GM19438 (cell line): ENCODE data around the gene CTNNA2.

Source experiments
- ATAC-seq: cut with Tn5 transposase; IDR thresholded peaks from one replicate; pipeline ENCODE4 v1.9.1; 2021; ENCODE audit warnings: low read depth; ENCODE audit not compliant: unreplicated experiment

Gene CTNNA2

DNA sequence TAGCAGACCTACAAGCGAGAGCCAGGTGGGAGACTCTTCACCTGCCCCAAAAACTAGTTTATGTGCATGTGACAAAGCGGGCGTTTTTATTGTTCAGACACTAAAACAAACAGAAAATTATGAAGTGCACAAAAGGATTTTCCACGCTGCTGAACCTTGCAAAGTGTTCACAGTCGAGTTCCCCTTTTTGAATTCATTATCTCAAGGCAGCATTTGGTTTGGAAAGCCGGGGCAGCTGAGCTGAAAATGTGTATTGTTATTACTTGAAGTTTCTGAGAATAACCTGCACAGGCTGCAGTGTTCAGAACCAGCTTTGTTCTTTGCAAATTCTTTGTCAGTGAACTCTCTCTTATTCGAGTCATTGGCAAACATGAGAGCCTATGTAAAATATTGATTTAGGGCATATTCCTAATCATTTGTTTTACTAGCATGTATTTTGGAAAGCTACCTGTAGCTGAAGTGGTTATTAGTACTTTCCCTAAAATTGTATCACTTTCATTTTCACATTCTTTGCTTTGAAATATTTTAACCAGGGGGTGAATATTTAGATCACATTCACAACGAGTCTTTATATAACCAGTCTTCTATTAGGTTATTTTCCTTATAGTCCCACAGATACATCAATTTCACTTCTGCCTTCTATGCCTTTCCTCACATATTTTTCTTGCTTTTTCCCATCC lies 732.2 kb downstream of the CTNNA2 start:
- ATAC-seq = no peak

DNA sequence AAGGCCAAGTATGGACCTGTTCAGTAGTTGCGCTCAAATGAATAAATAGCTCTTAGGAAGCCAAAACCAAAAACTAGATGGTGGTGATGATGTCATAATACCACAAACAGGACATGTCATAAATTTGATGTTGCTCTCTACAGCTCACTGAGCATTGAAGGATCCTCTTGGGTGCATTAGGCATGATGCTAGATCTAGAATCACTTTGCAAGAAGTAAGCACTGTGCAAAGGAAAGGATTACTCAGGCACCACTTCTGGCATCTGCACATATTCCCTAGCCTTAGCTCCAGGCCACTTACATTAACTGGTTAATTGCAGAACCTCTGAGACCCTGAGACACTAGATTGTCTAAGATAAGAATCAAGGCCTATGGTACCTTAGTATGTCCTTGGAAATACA lies 733.7 kb downstream of the CTNNA2 start:
- ATAC-seq = no peak

DNA sequence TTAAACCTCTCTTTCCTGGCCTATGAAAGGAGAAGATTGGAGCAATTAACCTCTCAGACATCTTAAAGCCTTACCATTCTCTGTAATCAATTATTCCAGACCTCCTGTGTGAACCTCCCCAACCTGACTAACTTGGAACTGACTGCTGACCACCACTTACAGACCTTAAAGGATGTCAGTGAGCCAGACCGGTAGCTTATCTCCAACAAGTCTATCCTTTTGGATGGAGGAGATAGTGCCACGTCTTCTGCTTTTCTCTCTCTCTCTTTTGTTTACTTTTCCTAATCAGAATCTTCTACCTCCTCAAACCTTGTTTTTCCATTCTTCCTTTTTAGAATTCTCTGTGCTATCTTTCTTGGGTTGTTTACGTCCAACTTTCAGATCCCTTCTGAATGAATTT lies 734.5 kb downstream of the CTNNA2 start:
- no peak for ATAC-seq

GRCh38 chr2:80248146-80248545 lies 735.3 kb downstream of the CTNNA2 start:
- no peak for ATAC-seq

DNA sequence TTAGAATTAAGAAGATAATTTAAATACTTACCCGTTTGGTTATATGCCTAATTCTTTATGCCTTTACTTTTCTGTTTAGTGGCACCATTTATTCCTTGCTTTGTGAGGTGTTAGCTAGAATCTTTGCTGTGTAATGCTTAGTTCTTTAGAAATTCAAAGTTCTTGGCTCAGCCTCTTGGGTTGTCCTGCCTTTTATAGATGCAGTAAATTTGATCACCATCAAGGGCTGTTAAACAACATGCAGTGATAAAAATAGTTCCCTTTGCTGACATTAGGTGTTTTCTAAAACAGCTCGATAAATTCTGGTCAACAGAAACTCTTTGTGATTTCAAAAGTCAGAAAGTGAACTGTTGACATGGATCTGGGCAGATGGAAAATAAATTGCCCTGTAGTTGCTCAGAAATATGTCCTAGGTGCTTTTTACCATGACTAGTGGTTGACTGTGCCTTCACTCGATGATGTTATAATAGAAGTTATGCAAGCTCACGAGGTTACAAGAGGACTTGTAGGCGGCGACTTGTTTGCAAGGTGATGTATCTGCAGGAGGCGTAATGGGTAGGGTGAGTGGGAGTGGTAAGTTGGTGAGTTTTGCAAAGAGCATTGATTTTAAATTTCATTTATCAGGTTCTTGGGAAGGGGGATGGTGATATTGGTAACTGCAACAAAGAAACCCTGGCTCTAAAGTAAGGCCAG lies 739.6 kb downstream of the CTNNA2 start:
- ATAC-seq = no peak

DNA sequence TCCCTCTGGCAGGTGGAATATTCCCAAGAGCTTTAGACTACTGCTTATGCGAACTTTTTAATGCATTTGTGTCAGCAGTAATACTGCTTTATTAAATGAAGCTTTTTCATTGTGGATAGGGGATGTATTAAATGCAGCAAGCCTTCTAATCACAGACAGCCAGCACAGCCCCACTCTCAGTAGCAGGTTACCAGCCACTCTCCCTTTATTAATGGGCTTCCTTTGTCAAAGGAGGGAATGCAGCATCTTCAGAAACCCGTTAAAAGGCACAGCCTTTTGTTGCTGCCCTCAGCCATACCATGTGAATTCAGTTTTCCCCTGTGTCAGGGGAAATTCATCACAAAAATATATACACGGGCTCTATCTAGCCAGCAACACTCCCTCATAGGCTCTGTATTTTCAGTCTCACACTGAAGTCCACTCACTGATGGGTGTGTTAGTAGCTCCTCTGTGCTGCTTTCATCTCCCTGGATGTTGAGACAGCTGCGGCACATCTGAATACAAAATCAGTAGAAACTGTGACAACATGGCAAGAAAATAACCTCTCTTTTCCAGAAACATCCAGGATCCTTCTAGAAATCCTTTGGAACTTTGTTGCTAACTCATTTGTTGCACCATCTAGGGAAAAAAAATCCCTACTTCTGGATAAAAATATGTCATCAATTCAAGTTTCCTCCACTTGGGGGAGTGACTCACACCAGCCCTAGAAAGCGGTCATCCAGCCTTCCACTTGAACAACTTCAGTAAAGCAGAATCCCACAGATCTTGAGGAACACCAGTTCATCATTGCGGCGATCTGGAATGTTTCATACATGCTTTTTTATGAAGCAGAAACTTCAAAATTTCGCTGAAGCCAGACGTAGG lies 743.3 kb downstream of the CTNNA2 start:
- ATAC-seq = no peak

DNA sequence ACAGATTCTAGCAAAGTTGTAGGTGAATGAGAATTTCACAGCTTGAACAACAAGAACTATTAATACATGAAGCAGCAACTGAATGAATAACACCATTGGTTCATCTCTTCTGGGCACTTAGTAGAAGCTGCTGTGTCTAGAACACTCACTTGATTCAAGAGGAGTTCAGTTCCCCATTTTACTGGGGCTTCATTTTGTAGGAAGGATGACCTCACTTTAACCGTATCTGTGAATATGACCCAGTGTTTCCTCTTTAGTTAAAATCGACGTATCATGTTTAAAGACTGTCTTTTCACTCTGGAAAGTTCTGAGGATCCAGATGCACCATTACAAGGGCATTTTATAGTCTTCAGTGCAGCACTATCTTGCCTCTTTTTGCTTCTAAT lies 743.9 kb downstream of the CTNNA2 start:
- no peak for ATAC-seq

GRCh38 chr2:80257450-80257849 lies 744.6 kb downstream of the CTNNA2 start:
- ATAC-seq = no peak

- no peak for ATAC-seq
Observed at GRCh38 chr2:80258341-80258740, 745.5 kb downstream of the CTNNA2 start.

GRCh38 chr2:80258793-80259192 lies 745.9 kb downstream of the CTNNA2 start:
- no peak for ATAC-seq

DNA sequence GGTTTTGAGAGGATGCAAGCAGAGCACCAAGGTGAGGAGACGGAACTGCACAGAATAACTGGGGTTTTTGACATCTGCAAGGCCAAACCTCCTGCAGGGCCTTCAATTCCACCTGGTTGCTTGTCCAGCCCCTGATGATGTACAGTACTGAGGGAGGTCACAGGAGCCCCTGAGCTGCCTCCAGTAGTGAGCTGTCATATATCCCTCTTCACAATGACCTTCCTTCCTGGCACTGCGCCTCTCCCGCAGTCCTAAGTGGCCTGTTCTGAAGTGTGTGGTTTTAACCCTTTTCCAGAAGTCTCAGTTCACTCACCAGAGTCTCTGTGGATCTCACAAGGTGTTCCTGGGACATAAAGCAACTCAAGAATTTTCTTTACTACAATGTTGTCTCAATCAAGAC lies 746.4 kb downstream of the CTNNA2 start:
- ATAC-seq = no peak

DNA sequence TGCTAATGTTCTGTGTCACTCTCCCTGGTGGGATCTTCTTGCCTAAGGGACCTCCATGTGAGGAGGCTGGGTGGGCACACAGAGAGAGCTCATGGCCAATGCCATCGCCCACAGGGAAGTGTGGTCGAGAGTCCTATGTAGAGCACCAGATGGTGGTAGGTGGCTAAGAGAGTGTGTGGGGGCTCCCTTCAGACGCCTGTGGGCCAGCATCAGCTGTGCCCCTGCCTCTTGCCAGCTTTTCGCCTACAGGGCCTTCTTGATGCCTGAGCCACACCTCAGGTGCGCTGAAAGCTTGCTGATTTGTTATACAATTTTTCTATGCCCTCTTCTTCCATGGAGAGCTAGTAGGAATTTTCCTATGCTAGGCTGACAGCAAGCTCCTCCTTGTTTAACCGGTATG lies 753.4 kb downstream of the CTNNA2 start:
- no peak for ATAC-seq

- ATAC-seq = no peak
Observed at GRCh38 chr2:80269806-80270205, 757.0 kb downstream of the CTNNA2 start.

- no peak for ATAC-seq
Observed at GRCh38 chr2:80280598-80280997, 767.7 kb downstream of the CTNNA2 start.

DNA sequence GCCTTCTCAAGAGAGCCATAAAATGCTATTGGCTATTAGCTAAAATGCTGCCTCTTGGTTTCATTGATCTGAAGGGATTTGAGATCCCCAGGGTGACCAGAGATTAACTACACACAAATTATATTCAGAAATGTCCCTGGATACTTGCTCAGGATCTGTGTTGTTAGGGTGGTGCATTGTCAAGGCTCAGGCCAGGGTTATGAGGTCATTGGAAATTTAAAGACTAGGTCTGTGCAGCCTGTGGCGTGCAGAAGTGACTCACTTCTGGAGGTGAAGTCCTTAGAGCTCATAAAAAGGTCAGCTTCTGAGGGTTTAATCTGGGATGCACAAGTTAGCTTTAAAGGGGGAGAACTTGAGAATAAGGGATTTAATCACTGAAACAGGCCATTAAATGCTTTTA lies 768.2 kb downstream of the CTNNA2 start:
- no peak for ATAC-seq

GRCh38 chr2:80288576-80288975 lies 775.7 kb downstream of the CTNNA2 start:
- ATAC-seq = no peak

- no peak for ATAC-seq
Observed at GRCh38 chr2:80291656-80292055, 778.8 kb downstream of the CTNNA2 start.

GRCh38 chr2:80292474-80292873 lies 779.6 kb downstream of the CTNNA2 start:
- no peak for ATAC-seq

DNA sequence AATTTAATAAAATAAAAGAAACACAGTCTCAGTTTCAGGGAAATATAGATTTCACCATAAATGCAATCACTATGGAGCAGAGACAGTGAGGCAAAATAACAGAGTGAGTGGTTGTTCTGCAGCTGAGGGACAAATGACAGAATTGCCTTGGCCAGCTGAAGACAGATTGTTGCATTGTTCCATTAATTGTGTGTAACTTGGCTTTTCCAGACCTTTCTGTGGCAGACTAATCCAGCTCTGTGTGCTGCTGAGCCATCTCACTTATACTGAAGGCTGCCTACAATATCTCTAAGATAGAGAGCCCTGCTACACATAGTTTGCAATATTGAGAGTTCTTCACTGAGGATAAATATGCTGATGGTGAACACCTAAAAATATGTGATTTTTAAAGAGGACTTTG lies 780.2 kb downstream of the CTNNA2 start:
- no peak for ATAC-seq

GRCh38 chr2:80298954-80299353 lies 786.1 kb downstream of the CTNNA2 start:
- ATAC-seq = no peak

GRCh38 chr2:80299661-80300060 lies 786.8 kb downstream of the CTNNA2 start:
- no peak for ATAC-seq

- ATAC-seq = no peak
Observed at GRCh38 chr2:80300346-80300745, 787.5 kb downstream of the CTNNA2 start.
